Sigmoid colon (tissue), 3 donors: Measurements from ENCODE around the gene PTPRD.

Source experiments
- CTCF ChIP-seq, 4 experiments: fragments of 450-650 bp in 3 of 4; fragments of 200-600 bp in 1 of 4; IDR thresholded peaks; one replicate each; pipeline ENCODE4 v1.5.1; 2016 to 2019; ENCODE audit warnings: antibody characterized with exemption in 4 of 4, mild to moderate bottlenecking in 3 of 4, moderate library complexity in 2 of 4
- POLR2A ChIP-seq, 2 donors: fragments of 450-650 bp; IDR thresholded peaks; one replicate each; pipeline ENCODE4 v1.6.1; 2016; ENCODE audit warnings: antibody characterized with exemption in 2 of 2, mild to moderate bottlenecking in 2 of 2, moderate library complexity in 2 of 2

- TF ChIP-seq CTCF (IDR thresholded peaks at IDR 0.05) (no peak), POLR2A (IDR thresholded peaks at IDR 0.05) (no peak)
Measured at GRCh38 chr9:8448226-8448625, 2164.6 kb downstream of the PTPRD start.
